H1 (cell line): ENCODE results near the gene OSM. TPM values are rescaled to one million over a fixed set of nuclear protein-coding genes. Genes with fewer than 3 reads are reported as not detected.

Experiments
- CTCF ChIA-PET: fragments of 300-600 bp; sonication (Branson Sonifier 250); formaldehyde crosslinking; loops from one replicate; lab custom pipeline; 2021; ENCODE audit not compliant: partially characterized antibody; lab: Charles Lee
- POLR2A ChIA-PET: fragments of 300-600 bp; sonication (Branson Sonifier 250); formaldehyde crosslinking; loops from one replicate; lab custom pipeline; 2021; ENCODE audit warnings: inconsistent platforms; ENCODE audit not compliant: partially characterized antibody; lab: Charles Lee
- DNase-seq, 2 experiments: peaks; one replicate each; pipeline versions ENCODE4 v3.0.0 to v3.0.0-alpha.2; 2010 to 2022; ENCODE audit warnings: low spot score in 2 of 2, low read depth in 1 of 2, mixed read lengths in 1 of 2
- FAIRE-seq: peaks from 2 replicates; lab custom pipeline; 2011; peaks lifted over from hg19 to GRCh38; lab: Jason Lieb, UNC
- H2AFZ ChIP-seq: 2 replicates; pipeline ENCODE4 v1.8.1; 2012; ENCODE audit warnings: low read length, inconsistent platforms
- H2AK5ac ChIP-seq: 2 replicates; pipeline ENCODE4 v1.6.1; 2013; ENCODE audit warnings: low read depth, low read length
- H2BK120ac ChIP-seq: replicated peaks from 2 replicates; pipeline ENCODE3; 2013; ENCODE audit warnings: low read depth, low read length, inconsistent platforms
- H2BK12ac ChIP-seq: 2 replicates; pipeline ENCODE4 v1.6.1; 2013; ENCODE audit warnings: low read depth, low read length
- H2BK15ac ChIP-seq: 2 replicates; pipeline ENCODE4 v1.6.1; 2013; ENCODE audit warnings: low read length
- H2BK20ac ChIP-seq: 2 replicates; pipeline ENCODE4 v1.6.1; 2013; ENCODE audit warnings: low read length
- H2BK5ac ChIP-seq: 2 replicates; pipeline ENCODE4 v1.6.1; 2013; ENCODE audit warnings: low read depth, low read length
- H3K14ac ChIP-seq: 2 replicates; pipeline ENCODE4 v1.6.1; 2013; ENCODE audit warnings: inconsistent platforms; ENCODE audit not compliant: insufficient read length
- H3K18ac ChIP-seq: 2 replicates; pipeline ENCODE4 v1.6.1; 2013; ENCODE audit warnings: low read length; ENCODE audit errors: extremely low read depth
- H3K23ac ChIP-seq: 2 replicates; pipeline ENCODE4 v1.6.1; 2013; ENCODE audit warnings: inconsistent platforms; ENCODE audit not compliant: insufficient read length
- H3K23me2 ChIP-seq: 2 replicates; pipeline ENCODE4 v1.6.1; 2013; ENCODE audit warnings: low read depth, low read length
- H3K27ac ChIP-seq: 2 replicates; pipeline ENCODE4 v1.6.1; 2011; ENCODE audit warnings: low read depth, low read length, inconsistent platforms
- H3K27me3 ChIP-seq, 4 experiments: replicated peaks in 1 of 4; 1 replicate in 1 of 4; 2 replicates in 3 of 4; pipeline versions ENCODE4 v1.6.1 to v1.8.1; 2011 to 2013; ENCODE audit warnings: low read length in 3 of 4, mild to moderate bottlenecking in 3 of 4, inconsistent platforms in 2 of 4, mixed read lengths in 2 of 4, moderate library complexity in 1 of 4; ENCODE audit not compliant: control insufficient read depth in 3 of 4, insufficient read depth in 3 of 4; ENCODE audit errors: extremely low read depth in 1 of 4
- H3K36me3 ChIP-seq, 4 experiments: 2 replicates each; pipeline versions ENCODE4 v1.6.1 to v1.8.1; 2011 to 2013; ENCODE audit warnings: mild to moderate bottlenecking in 4 of 4, low read length in 3 of 4, moderate library complexity in 2 of 4, control low read depth in 1 of 4, inconsistent platforms in 1 of 4; ENCODE audit not compliant: insufficient read depth in 4 of 4, control insufficient read depth in 2 of 4
- H3K4ac ChIP-seq: replicated peaks from 2 replicates; pipeline ENCODE3; 2013; ENCODE audit warnings: low read length, low read depth, mixed read lengths, inconsistent platforms; ENCODE audit not compliant: insufficient read length
- H3K4me1 ChIP-seq, 4 experiments: replicated peaks in 1 of 4; 1 replicate in 1 of 4; 2 replicates in 3 of 4; pipeline versions ENCODE4 v1.6.1 to v1.8.1; 2011 to 2013; ENCODE audit warnings: low read length in 3 of 4, inconsistent platforms in 2 of 4, mixed read lengths in 1 of 4; ENCODE audit not compliant: insufficient read depth in 4 of 4, control insufficient read depth in 3 of 4
- H3K4me2 ChIP-seq, 2 experiments: 2 replicates each; pipeline versions ENCODE4 v1.6.1 to v1.8.1; 2011 to 2013; ENCODE audit warnings: low read depth in 2 of 2, low read length in 2 of 2, control low read depth in 1 of 2, inconsistent platforms in 1 of 2, mild to moderate bottlenecking in 1 of 2; ENCODE audit not compliant: insufficient read depth in 1 of 2
- H3K4me3 ChIP-seq, 4 experiments: fragments of 200-600, 300-600 bp in 1 of 4; sonication (generic), shearing (Covaris generic), sonication (Bioruptor Twin) in 1 of 4; 2 replicates each; pipeline versions ENCODE4 v1.5.1 to v1.8.1; 2011 to 2016; ENCODE audit warnings: low read length in 4 of 4, low read depth in 3 of 4, control low read depth in 2 of 4, inconsistent platforms in 2 of 4, mild to moderate bottlenecking in 2 of 4, mixed read lengths in 1 of 4, moderate library complexity in 1 of 4; ENCODE audit not compliant: insufficient read depth in 2 of 4; ENCODE audit errors: extremely low read depth in 1 of 4
- H3K56ac ChIP-seq: replicated peaks from 2 replicates; pipeline ENCODE3; 2013; ENCODE audit warnings: low read depth, mild to moderate bottlenecking, mixed read lengths, low read length, inconsistent platforms; ENCODE audit not compliant: insufficient read length
- H3K79me1 ChIP-seq: 2 replicates; pipeline ENCODE4 v1.6.1; 2013; ENCODE audit warnings: low read depth, low read length, control low read depth
- H3K79me2 ChIP-seq, 2 experiments: 2 replicates each; pipeline versions ENCODE4 v1.6.1 to v1.8.1; 2012 to 2013; ENCODE audit warnings: low read length in 2 of 2, mild to moderate bottlenecking in 2 of 2, inconsistent platforms in 1 of 2; ENCODE audit not compliant: insufficient read depth in 2 of 2, control insufficient read depth in 1 of 2
- H3K9ac ChIP-seq, 4 experiments: replicated peaks in 1 of 4; 1 replicate in 1 of 4; 2 replicates in 3 of 4; pipeline versions ENCODE4 v1.6.1 to v1.8.1; 2011 to 2013; ENCODE audit warnings: low read depth in 3 of 4, low read length in 3 of 4, control low read depth in 2 of 4, mild to moderate bottlenecking in 2 of 4, moderate library complexity in 2 of 4, inconsistent platforms in 1 of 4; ENCODE audit errors: extremely low read depth in 1 of 4
- H3K9me3 ChIP-seq, 2 experiments: 2 replicates each; pipeline versions ENCODE4 v1.6.1 to v1.8.1; 2012 to 2013; ENCODE audit warnings: mild to moderate bottlenecking in 2 of 2, moderate library complexity in 2 of 2, control low read depth in 1 of 2, inconsistent platforms in 1 of 2, low read depth in 1 of 2, low read length in 1 of 2, mixed read lengths in 1 of 2; ENCODE audit not compliant: insufficient read depth in 2 of 2
- H4K20me1 ChIP-seq, 2 experiments: replicated peaks in 1 of 2; 2 replicates each; pipeline versions ENCODE3 to v1.8.1; 2011 to 2013; ENCODE audit warnings: inconsistent platforms in 2 of 2, low read length in 2 of 2, mild to moderate bottlenecking in 1 of 2; ENCODE audit not compliant: insufficient read depth in 2 of 2, control insufficient read depth in 1 of 2
- H4K5ac ChIP-seq: 2 replicates; pipeline ENCODE4 v1.6.1; 2013; ENCODE audit warnings: low read length, low read depth, mixed read lengths, inconsistent platforms; ENCODE audit not compliant: insufficient read length
- H4K8ac ChIP-seq: 2 replicates; pipeline ENCODE4 v1.8.0; 2013; ENCODE audit warnings: mild to moderate bottlenecking, moderate library complexity, low read length, inconsistent platforms; ENCODE audit not compliant: insufficient read depth; ENCODE audit errors: extremely low read depth
- H4K91ac ChIP-seq: replicated peaks from 2 replicates; pipeline ENCODE3; 2013; ENCODE audit warnings: low read length, mixed read lengths, inconsistent platforms; ENCODE audit not compliant: insufficient read length
- POU5F1 ChIP-seq: IDR thresholded peaks from 2 replicates; pipeline ENCODE4 v1.6.1; 2011; ENCODE audit warnings: low read depth, mild to moderate bottlenecking, low read length, moderate library complexity
- polyA plus RNA-seq, 7 experiments: library from polyadenylated mRNA; depleted of rRNA in 3 of 7; stranded (reverse) in 5 of 7; unstranded in 2 of 7; fragments of >200 nt in 5 of 7; fragments of 200-250 nt in 2 of 7; gene quantifications; 1 replicate in 5 of 7; 2 replicates in 1 of 7; 4 replicates in 1 of 7; pipeline versions ENCODE4 v1.2.1 to v1.2.3, GENCODE V29; 2011 to 2013; ENCODE audit warnings: missing spikeins in 2 of 7, mixed read lengths in 2 of 7
- total RNA-seq: library from RNA; stranded (reverse); fragmentation: NEBNext Ultra II Directional; extraction: Animal tissue kit (Norgen Biotek cat#: 25700); gene quantifications from 2 replicates; pipeline ENCODE4 v1.2.1, GENCODE V29; 2021

Gene OSM
- total and polyA plus RNA-seq, 2 of the 8 experiments (the other 6 are each of a cell fraction or from before 2014, with no cell fraction given) = not detected

GRCh38 chr22:30219668-30220278 is 46.9 kb downstream of the OSM start:
- Histone ChIP-seq H2AK5ac (no peak overlapping the region), H3K4me3 (no peak overlapping the region), H2BK20ac (no peak overlapping the region), H3K4me1 (peaks cover 0 to 9% (median 3%) of the 10 kb centered on the region in 4 experiments; a peak in 6 of 7 replicates), H4K20me1 (peaks cover 0 to 2% of the 10 kb centered on the region in 2 experiments), H4K8ac (no peak overlapping the region), H3K56ac (no peak overlapping the region), H3K79me2 (no peaks in the 10 kb centered on the region), H3K27me3 (peaks cover 0 to 3% (median 0%) of the 10 kb centered on the region in 4 experiments; a peak in 1 of 7 replicates), H3K79me1 (no peaks in the 10 kb centered on the region), H3K36me3 (no peaks in the 10 kb centered on the region), H3K9ac (no peak overlapping the region), H3K18ac (no peak overlapping the region), H3K4me2 (no peak overlapping the region), H4K91ac (no peak overlapping the region), H4K5ac (no peak overlapping the region), H3K14ac (no peak overlapping the region), H3K27ac (no peak overlapping the region), H3K4ac (no peak overlapping the region), H2AFZ (no peak overlapping the region), H2BK5ac (no peak overlapping the region), H2BK12ac (no peak overlapping the region), H2BK120ac (no peak overlapping the region), H3K23ac (no peak overlapping the region), H3K9me3 (no peaks in the 10 kb centered on the region), H2BK15ac (no peak overlapping the region), H3K23me2 (no peaks in the 10 kb centered on the region; the same call in none of the 2 replicates)
- FAIRE-seq = no peak
- ChIA-PET CTCF (interaction anchor here (0.6 to 1.0 kb wide), 5 partner anchors 10 to 413 kb away, joined by 3 to 6 read pairs (median 3); no protein-coding TSS in a partner anchor), POLR2A (no interaction called here)
- DNase-seq = no peak
- TF ChIP-seq POU5F1 = no peak
